Measurements from ENCODE around the gene ATP8B3.
"Not testable (repeated sequence)": the region's sequence is repeated elsewhere in the genome, so short reads cannot be mapped to it uniquely, and the experiment has no call there.

ATP8B3 gene

GRCh38 chr19:1810439-1811160, 1.5 kb downstream of the ATP8B3 start:
- H3K9me3 ChIP-seq (ENCODE audit: low read length): no peaks in the 10 kb centered on the region
- no peaks in the 10 kb centered on the region for H3K36me3 ChIP-seq (ENCODE audit: insufficient read depth, low read length)
- peaks cover 9% of the 10 kb centered on the region for H3K4me1 ChIP-seq (ENCODE audit: insufficient read depth, low read length)
- no peak overlapping the region for H3K9ac ChIP-seq (ENCODE audit: low read length)
- no peaks in the 10 kb centered on the region for H3K27me3 ChIP-seq (ENCODE audit: control insufficient read depth in 1 of 2, insufficient read depth in 2 of 2, low read length in 2 of 2)
- no peak overlapping the region for H3K27ac ChIP-seq (ENCODE audit: low read depth, low read length)
- H3K4me3 ChIP-seq (ENCODE audit: low read depth in 1 of 2, low read length in 2 of 2): no peak overlapping the region

DNA sequence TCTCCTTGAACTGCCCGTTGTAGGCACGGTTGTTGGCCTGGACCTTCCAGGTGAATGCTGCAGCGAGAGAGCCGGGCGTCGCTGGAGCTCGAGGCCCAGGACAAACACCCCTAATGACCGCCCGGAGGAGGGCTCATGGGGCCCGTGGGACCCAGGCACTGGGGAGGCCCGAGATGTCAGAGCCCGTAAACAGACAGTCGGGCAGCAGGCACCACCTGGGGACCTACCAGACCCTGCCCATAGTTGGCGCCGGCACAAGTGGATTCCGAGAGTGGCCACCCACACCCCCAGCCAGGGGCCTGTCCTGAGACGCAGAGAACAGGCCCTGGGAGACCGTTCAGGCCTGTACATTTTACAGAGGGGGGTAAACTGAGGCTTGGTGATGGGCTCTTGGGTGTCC, 2.4 kb downstream of the ATP8B3 start:
- H3K4me1 ChIP-seq (ENCODE audit: insufficient read depth, low read length): peaks cover 9% of the 10 kb centered on the region
- no peaks in the 10 kb centered on the region for H3K36me3 ChIP-seq (ENCODE audit: insufficient read depth, low read length)
- no peaks in the 10 kb centered on the region for H3K27me3 ChIP-seq (ENCODE audit: control insufficient read depth in 1 of 2, insufficient read depth in 2 of 2, low read length in 2 of 2)
- H3K4me3 ChIP-seq (ENCODE audit: low read depth in 1 of 2, low read length in 2 of 2): no peak overlapping the region
- no peak overlapping the region for H3K27ac ChIP-seq (ENCODE audit: low read depth, low read length)
- H3K9ac ChIP-seq (ENCODE audit: low read length): no peak overlapping the region
- H3K9me3 ChIP-seq (ENCODE audit: low read length): no peaks in the 10 kb centered on the region

- Histone ChIP-seq H3K9me3 (ENCODE audit: low read length) (no peaks in the 10 kb centered on the region), H3K27me3 (ENCODE audit: control insufficient read depth in 1 of 2, insufficient read depth in 2 of 2, low read length in 2 of 2) (no peaks in the 10 kb centered on the region), H3K36me3 (ENCODE audit: insufficient read depth, low read length) (no peaks in the 10 kb centered on the region), H3K27ac (ENCODE audit: low read depth, low read length) (no peak overlapping the region), H3K9ac (ENCODE audit: low read length) (no peak overlapping the region), H3K4me3 (ENCODE audit: low read depth in 1 of 2, low read length in 2 of 2) (no peak overlapping the region), H3K4me1 (ENCODE audit: insufficient read depth, low read length) (peaks cover 7% of the 10 kb centered on the region)
These were observed 3.7 kb downstream of the ATP8B3 start for GRCh38 chr19:1808395-1808731.

GRCh38 chr19:1807695-1808394, 4.2 kb downstream of the ATP8B3 start:
- Histone ChIP-seq H3K27ac (ENCODE audit: low read depth, low read length) (no peak overlapping the region), H3K9ac (ENCODE audit: low read length) (no peak overlapping the region), H3K9me3 (ENCODE audit: low read length) (no peaks in the 10 kb centered on the region), H3K27me3 (ENCODE audit: control insufficient read depth in 1 of 2, insufficient read depth in 2 of 2, low read length in 2 of 2) (no peaks in the 10 kb centered on the region), H3K4me1 (ENCODE audit: insufficient read depth, low read length) (peaks cover 2% of the 10 kb centered on the region), H3K36me3 (ENCODE audit: insufficient read depth, low read length) (no peaks in the 10 kb centered on the region), H3K4me3 (ENCODE audit: low read depth in 1 of 2, low read length in 2 of 2) (no peak overlapping the region)

GRCh38 chr19:1807030-1807694, 4.9 kb downstream of the ATP8B3 start:
- H3K9me3 ChIP-seq (ENCODE audit: low read length): no peaks in the 10 kb centered on the region
- H3K27ac ChIP-seq (ENCODE audit: low read depth, low read length): no peak overlapping the region
- no peaks in the 10 kb centered on the region for H3K4me1 ChIP-seq (ENCODE audit: insufficient read depth, low read length)
- no peak overlapping the region for H3K9ac ChIP-seq (ENCODE audit: low read length)
- H3K36me3 ChIP-seq (ENCODE audit: insufficient read depth, low read length): no peaks in the 10 kb centered on the region
- H3K27me3 ChIP-seq (ENCODE audit: control insufficient read depth in 1 of 2, insufficient read depth in 2 of 2, low read length in 2 of 2): no peaks in the 10 kb centered on the region
- H3K4me3 ChIP-seq (ENCODE audit: low read depth in 1 of 2, low read length in 2 of 2): no peak overlapping the region

GRCh38 chr19:1806184-1807029, 5.7 kb downstream of the ATP8B3 start:
- H3K27me3 ChIP-seq (ENCODE audit: control insufficient read depth in 1 of 2, insufficient read depth in 2 of 2, low read length in 2 of 2): no peaks in the 10 kb centered on the region
- H3K27ac ChIP-seq (ENCODE audit: low read depth, low read length): no peak overlapping the region
- H3K9me3 ChIP-seq (ENCODE audit: low read length): no peaks in the 10 kb centered on the region
- no peaks in the 10 kb centered on the region for H3K36me3 ChIP-seq (ENCODE audit: insufficient read depth, low read length)
- no peak overlapping the region for H3K4me3 ChIP-seq (ENCODE audit: low read depth in 1 of 2, low read length in 2 of 2)
- H3K9ac ChIP-seq (ENCODE audit: low read length): no peak overlapping the region
- no peaks in the 10 kb centered on the region for H3K4me1 ChIP-seq (ENCODE audit: insufficient read depth, low read length)

GRCh38 chr19:1805401-1806183, 6.5 kb downstream of the ATP8B3 start:
- no peak overlapping the region for H3K9ac ChIP-seq (ENCODE audit: low read length)
- no peaks in the 10 kb centered on the region for H3K4me1 ChIP-seq (ENCODE audit: insufficient read depth, low read length)
- H3K9me3 ChIP-seq (ENCODE audit: low read length): no peaks in the 10 kb centered on the region
- no peak overlapping the region for H3K27ac ChIP-seq (ENCODE audit: low read depth, low read length)
- H3K4me3 ChIP-seq (ENCODE audit: low read depth in 1 of 2, low read length in 2 of 2): no peak overlapping the region
- H3K27me3 ChIP-seq (ENCODE audit: control insufficient read depth in 1 of 2, insufficient read depth in 2 of 2, low read length in 2 of 2): no peaks in the 10 kb centered on the region
- H3K36me3 ChIP-seq (ENCODE audit: insufficient read depth, low read length): no peaks in the 10 kb centered on the region

DNA sequence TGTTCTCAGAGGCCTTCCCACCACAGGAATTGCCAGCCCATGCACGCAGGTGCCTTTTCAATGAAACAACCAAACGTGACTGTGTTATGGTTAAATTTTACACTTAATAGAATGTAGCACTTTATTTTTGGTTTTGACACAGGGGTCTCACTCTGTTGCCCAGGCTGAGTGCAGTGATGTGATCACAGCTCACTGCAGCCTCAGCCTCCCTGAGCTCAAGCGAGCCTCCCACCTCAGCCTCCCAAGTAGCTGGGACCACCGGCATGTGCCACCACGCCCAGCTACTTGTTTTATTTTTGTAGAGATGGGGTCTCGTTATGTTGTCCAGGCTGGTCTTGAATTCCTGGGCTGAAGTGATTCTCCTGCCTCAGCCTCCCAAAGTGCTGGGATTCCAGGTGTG, 7.2 kb downstream of the ATP8B3 start:
- H3K9ac ChIP-seq (ENCODE audit: low read length): no peak overlapping the region
- no peak overlapping the region for H3K4me3 ChIP-seq (ENCODE audit: low read depth in 1 of 2, low read length in 2 of 2)
- H3K4me1 ChIP-seq (ENCODE audit: insufficient read depth, low read length): no peaks in the 10 kb centered on the region
- no peaks in the 10 kb centered on the region for H3K9me3 ChIP-seq (ENCODE audit: low read length)
- no peak overlapping the region for H3K27ac ChIP-seq (ENCODE audit: low read depth, low read length)
- no peaks in the 10 kb centered on the region for H3K36me3 ChIP-seq (ENCODE audit: insufficient read depth, low read length)
- no peaks in the 10 kb centered on the region for H3K27me3 ChIP-seq (ENCODE audit: control insufficient read depth in 1 of 2, insufficient read depth in 2 of 2, low read length in 2 of 2)

DNA sequence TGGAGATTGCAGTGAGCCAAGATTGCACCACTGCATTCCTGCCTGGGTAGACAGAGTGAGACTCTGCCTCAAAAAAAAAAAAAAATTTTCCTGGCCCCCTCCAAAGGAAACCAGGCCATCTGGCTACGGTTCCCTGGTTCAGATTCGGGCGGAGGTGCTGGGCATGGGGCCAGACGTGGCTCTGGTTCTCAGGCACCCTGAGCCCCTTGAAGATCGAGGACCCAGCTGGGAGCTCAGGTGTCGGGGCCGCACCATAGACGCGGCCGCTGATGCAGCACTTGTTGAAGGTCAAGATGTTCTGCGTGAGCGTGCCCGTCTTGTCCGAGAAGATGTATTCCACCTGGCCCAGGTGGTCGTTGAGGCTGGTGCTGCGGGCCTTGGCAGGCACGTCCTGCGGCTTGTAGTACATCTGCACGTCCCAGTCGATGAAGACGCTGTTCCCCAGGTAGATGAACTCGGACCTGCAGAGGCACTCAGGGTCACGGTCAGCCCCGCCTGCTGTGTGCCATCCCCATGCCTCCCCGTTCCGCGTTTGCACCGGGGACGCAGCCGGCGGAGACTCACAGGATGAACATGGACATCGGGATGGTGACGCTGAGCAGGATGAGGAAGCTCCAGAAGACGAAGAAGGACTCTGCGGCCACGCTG, 12.3 kb downstream of the ATP8B3 start:
- no peak overlapping the region for H3K27ac ChIP-seq (ENCODE audit: low read depth, low read length)
- H3K27me3 ChIP-seq (ENCODE audit: control insufficient read depth in 1 of 2, insufficient read depth in 2 of 2, low read length in 2 of 2): peaks cover 0 to 20% of the 10 kb centered on the region in 2 donors
- H3K36me3 ChIP-seq (ENCODE audit: insufficient read depth, low read length): no peaks in the 10 kb centered on the region
- no peaks in the 10 kb centered on the region for H3K9me3 ChIP-seq (ENCODE audit: low read length)
- H3K4me3 ChIP-seq (ENCODE audit: low read depth in 1 of 2, low read length in 2 of 2): no peak overlapping the region
- peaks cover 7% of the 10 kb centered on the region for H3K4me1 ChIP-seq (ENCODE audit: insufficient read depth, low read length)
- H3K9ac ChIP-seq (ENCODE audit: low read length): no peak overlapping the region

DNA sequence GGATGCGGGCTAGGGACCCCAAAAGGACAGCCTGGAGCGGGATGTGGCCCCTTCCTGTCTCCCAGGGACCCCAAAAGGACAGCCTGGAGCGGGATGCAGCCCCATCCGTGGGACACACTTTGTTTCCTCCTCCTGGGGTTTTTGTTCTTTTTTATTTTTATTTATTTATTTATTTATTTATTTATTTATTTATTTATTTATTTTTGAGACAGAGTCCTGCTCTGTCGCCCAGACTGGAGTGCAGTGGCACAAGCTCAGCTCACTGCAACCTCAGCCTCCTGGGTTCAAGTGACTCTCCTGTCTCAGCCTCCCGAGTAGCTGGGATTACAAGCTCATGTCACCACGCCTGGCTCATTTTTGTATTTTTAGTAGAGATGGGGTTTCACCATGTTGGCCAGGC, 14.8 kb downstream of the ATP8B3 start:
- not testable (repeated sequence) for H3K9me3 ChIP-seq (ENCODE audit: low read length); H3K4me1 ChIP-seq (ENCODE audit: insufficient read depth, low read length); H3K4me3 ChIP-seq (ENCODE audit: low read depth in 1 of 2, low read length in 2 of 2); H3K36me3 ChIP-seq (ENCODE audit: insufficient read depth, low read length); H3K9ac ChIP-seq (ENCODE audit: low read length); H3K27ac ChIP-seq (ENCODE audit: low read depth, low read length)
- peaks cover 0 to 20% of the 10 kb centered on the region in 2 donors for H3K27me3 ChIP-seq (ENCODE audit: control insufficient read depth in 1 of 2, insufficient read depth in 2 of 2, low read length in 2 of 2)
